ENCODE measurements around the gene HES1.
"Not testable (repeated sequence)": the region's sequence is repeated elsewhere in the genome, so short reads cannot be mapped to it uniquely, and the experiment has no call there.

The HES1 gene, protein sequence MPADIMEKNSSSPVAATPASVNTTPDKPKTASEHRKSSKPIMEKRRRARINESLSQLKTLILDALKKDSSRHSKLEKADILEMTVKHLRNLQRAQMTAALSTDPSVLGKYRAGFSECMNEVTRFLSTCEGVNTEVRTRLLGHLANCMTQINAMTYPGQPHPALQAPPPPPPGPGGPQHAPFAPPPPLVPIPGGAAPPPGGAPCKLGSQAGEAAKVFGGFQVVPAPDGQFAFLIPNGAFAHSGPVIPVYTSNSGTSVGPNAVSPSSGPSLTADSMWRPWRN
- total RNA-seq = 1.8 to 35.2 (median 10.0) reads per million in 17 experiments

DNA sequence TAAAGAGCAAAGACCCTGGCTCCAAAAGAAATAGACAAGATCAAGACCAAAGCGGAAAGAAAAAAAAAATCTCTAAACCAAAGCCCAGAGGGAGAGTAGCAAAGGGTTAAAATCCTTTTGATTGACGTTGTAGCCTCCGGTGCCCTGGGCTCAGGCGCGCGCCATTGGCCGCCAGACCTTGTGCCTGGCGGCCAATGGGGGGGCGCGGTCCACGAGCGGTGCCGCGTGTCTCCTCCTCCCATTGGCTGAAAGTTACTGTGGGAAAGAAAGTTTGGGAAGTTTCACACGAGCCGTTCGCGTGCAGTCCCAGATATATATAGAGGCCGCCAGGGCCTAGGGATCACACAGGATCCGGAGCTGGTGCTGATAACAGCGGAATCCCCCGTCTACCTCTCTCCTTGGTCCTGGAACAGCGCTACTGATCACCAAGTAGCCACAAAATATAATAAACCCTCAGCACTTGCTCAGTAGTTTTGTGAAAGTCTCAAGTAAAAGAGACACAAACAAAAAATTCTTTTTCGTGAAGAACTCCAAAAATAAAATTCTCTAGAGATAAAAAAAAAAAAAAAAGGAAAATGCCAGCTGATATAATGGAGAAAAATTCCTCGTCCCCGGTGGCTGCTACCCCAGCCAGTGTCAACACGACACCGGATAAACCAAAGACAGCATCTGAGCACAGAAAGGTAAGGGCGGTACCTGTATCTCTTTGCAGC lies at the start of gene HES1:
Gene HES1, plus strand, starts transcription at position 343 of the 713 bp plus-strand sequence. Its CDS starts 233 bp downstream, at position 576.
- peak; percentile 94 to 96 (median 94) for DNase-seq

DNA sequence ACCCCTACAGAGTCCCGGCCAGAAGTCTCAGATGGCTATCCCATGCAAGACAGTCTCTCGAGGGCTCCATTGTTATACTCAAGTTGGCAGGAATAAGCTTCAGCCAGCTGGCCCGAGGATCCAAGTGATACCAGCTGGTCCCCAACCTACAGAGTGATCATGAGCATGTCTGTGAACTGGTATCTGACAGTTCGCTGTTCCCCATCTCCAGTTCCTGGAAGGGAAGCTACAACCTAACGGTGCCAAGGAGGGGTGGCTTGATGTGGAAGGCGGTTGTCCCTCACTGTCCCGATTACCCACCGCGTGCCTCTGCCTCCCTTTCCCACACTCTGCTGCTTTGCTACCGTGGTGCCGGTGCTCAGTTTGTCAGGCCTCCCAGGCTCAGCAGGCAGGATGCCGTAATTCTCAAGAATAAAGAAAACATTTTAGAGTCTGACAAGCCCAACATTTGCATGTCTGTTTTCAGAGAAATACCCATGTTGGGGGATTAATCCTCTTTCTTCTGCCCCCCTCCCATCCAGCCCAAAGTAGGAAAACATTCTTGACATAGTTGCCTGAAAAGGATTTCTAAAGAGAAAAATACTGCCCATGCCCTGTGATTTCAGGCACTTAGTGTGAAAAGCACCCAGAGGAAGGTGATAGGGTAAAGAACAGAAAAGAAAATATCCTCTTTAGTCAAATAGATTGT lies 49.4 kb upstream of the HES1 start:
- no peak for DNase-seq

DNA sequence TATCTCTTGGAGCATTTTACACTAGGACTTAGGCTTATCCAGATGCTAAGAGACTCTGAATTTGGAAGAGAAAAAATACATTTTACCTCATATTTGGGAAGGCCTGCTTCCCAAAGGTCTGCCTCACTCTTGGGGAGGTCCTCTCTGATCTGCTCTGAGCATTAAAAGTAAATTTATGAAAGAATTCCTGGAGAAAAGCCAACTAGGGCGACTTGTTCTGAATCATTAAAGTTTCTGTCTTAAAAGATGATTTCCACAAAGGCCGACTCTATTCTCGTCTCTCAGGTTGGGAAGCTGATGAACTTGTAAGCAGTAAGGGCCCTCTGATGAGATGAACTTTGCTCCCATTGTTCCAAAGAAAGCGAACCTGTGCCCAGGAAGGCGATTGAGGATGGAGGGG lies 48.7 kb upstream of the HES1 start:
- no peak for DNase-seq

DNA sequence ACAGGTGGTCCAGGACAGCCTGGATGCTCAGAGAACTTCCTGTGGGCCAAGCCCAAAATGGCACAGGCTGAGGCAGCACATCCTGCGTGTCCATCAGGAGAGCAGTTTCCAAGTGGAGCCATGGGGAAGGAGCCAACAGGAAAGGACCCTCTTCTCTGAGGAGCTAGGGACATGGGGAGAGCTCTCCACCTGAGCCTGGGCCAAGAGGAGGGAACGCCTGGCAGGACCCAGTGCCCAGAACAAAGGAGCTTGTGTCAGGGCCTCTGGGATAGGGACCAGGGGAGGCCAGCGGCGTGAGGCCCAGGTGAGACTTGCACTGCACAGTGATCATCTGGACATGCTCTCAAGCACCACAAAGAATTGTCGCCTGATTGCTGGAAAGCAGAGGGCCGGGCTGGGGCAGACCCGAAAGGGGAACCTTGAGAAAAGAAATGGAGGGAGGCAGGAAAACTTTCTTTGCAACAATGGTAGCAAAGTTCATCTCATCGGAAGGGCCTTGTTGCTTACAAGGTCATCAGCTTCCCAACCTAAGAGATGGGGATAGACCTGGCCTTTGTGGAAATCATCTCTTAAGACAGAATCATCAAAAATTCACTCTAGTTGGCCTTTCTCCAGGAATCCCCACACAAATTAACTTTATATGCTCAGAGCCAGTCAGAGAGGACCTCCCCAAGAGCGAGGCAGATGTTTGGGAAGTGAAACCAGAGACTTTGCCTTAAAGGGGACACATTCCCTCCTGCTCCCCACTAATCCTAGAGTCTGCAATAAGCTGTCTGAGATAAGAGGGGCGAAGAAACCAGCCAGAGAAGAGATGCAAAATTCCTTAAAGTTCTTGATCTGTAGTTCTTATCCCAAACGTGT lies 47.7 kb upstream of the HES1 start:
- DNase-seq = peak; percentile 29 to 59 (median 55)

DNA sequence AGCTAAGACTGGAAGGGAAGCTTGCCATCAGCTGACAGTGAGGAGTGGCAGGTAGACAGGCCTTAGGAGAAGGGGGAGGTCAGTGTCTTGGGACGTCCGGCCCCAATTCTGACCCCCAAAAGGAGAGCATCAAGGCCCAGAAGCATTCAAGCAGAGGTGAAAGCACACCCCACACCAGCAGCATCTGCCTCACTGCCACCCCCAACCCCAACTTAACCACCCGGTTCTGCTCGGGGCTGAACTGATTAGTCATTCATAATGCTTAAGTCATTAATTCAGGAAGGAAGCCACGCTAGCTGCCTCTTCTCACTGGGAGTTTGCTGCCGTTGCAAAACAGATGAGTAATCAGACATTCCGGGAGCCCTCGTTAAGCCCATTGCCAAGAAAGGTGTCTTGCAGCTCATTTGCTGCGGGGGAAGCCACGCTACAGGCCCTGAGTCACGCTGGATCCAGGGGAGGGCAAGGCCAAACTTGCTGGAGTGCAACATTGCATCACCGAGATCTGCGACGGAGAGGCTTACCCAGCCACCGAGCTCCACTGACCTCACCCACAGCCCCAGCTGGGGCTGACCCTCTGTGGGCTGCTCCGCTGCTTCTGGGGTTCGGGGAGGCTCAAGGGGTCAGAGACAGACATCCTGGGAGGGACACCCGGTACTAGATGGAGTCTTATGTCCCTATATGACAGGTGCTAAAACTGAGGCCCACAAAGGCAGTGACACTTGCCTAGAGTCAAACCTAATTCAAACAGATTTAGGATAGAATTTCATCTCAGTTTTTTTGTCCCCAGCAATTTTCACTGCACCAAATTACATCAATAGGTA lies 46.4 kb upstream of the HES1 start:
- DNase-seq = peak; percentile 96 to 99 (median 96)

DNA sequence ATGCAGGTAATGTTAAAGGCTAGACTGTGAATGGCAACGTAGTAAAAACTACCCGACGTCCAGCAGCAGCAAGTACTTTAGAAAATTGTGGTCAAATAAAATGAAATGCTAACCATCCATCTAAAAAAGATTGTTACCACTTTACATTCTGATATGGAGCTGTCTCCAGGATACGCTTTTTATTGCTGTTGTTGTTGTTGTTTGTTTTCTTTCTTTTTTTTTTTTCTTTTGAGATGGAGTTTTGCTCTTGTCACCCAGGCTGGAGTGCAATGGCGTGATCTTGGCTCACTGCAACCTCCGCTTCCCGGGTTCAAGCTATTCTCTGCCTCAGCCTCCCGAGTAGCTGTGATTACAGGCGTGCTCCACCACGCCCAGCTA lies 45.8 kb upstream of the HES1 start:
- not testable (repeated sequence) for DNase-seq

- no peak for DNase-seq
These were observed 45.2 kb upstream of the HES1 start for GRCh38 chr3:194090716-194091115.

- DNase-seq = no peak
These were observed 44.8 kb upstream of the HES1 start for GRCh38 chr3:194091141-194091540.

DNA sequence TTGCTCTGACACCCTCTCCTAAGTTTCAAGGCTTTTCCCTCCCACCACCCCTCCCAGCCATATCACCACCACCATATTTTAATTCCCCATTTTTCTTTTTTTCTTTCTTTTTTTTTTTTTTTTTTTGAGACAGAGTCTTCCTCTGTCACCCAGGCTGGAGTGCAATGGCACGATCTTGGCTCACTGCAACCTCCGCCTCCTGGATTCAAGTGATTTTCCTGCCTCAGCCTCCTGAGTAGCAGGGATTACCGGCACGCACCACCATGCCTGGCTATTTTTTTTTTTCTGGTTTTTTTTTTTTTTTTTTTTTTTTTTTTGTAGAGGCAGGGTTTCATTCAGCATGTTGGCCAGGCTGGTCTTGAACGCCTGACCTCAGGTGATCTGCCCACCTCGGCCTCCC lies 44.1 kb upstream of the HES1 start:
- DNase-seq = not testable (repeated sequence)

DNA sequence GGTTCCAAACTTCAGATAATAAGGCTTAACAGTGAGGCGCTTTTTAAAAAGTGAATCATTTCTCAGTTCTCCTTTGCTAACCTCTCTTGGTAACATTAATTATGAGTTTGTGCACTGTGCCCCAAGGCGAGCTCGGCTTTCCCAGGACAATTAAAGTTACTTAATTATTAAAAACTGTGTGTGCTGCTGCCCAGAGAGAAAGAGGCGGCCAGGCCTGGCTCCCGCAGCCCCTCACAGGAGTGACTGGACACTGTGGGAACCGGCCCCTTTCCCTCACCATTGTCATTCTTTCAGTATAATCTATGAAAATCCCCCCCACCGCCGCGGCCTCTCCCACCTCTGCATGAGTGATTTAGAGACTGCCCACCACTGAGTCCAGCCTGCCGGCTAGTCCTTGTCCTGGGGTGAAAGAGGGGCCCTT lies 43.1 kb upstream of the HES1 start:
- DNase-seq = no peak

DNA sequence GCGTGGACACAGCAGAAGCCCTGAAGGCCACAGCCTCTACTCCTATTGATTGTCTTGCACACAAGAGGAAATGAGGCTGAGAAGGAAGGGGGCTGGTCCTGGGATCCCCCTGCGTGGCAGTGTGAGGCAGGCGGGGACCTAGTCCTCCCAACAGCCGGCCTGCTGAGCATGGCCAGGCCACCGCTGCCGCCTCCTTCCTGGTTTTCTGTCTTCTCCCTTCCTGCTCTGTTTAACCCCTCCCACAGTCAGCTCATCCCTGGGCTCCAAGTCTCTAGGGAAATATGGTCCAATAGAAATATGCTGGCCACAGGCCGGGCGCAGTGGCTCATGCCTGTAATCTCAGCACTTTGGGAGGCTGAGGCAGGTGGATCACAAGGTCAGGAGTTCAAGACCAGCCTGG lies 42.1 kb upstream of the HES1 start:
- no peak for DNase-seq

DNA sequence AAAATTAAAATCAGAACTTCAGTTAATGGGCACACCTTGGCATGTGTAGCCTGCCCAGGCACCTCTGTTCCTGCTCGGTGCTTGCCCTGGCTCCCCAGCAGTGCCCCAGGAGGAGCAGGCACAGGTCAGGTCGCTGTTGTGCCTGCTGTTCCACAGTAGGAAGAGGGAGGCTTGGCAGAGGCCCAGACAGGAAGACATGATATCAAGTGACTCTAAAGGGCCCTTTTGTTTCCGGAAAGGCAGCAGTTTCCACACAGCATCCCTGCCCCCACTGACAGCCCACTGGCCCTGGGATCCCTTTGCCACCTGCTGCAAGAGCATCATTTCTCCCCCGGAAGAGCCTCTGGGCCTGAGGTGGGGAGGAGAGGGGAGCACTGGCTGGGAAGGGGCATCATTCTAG lies 40.5 kb upstream of the HES1 start:
- peak in 3 of 4 experiments; percentile 43 to 53 (median 46) for DNase-seq

- DNase-seq = no peak
These were observed 40.0 kb upstream of the HES1 start for GRCh38 chr3:194095902-194096301.

DNA sequence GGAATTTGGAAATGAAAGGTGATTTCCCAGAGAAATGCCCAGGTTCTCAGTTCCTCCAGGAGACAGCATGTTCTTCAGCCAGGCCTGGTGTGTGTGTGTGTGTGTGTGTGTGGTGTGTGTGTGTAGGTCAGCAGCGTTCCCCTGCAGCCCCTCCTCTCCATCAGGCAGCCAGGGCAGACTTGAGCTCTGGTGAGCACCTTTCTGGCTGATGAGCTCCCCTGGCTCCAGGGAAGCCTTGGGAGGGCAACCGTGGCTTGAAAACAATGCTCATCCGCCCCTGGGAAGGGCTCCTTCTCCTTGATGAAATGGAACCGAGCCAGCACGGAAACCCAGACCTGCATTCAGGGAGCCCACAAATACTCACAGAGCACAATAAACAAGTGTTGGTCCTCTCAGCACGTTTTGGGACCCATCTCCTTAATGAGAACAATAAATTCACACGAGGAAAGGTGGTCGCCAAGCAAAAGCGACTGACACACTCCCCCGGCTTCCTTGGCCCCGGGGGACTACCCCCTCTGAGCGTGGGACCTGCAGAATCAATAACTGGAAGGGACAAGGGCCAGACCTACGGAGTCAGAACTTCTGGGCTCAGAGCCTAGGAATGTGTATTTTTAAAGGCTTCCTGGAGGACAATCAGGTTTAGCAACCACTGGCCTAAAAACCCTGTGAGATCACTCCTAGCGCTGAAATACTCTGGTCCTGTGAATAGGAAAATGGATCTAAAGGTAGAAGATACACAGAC lies 38.6 kb upstream of the HES1 start:
- DNase-seq = no peak

DNA sequence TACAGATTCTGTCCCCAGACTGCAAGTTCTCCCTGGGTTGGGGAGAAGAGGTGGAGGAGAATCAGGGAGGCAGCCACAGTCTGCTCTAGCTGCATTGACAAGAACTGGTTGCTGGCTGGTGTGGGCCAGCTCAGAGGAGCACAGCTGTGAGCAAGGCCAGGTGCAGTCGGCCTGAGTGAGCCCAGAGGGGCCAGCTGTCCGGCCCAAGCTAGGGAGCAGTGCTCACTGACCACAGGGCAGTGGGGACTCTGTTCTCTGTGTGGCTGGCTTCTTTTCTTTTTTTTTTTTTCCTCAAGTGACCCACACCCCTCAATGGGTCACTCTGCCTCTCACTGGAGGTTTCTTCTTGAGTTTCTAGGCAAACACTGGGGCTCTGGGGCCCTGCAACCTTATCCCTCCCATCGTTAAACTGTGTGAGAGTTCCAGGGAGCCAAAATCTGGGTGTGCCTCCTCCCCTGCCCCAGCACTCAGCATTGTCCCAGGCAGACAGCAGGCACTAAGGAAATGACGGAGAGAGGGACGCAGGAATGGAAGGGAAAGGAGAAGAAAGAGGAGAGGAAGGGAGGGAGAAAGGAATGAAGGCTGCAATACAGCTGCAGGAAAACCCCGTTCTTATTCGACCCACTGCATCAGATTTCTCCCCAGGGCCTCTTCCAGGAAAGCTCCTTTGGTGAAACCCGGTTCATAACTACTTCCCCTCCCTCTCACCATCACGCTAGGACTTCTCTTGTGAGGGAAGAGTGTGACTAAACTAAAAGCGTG lies 37.7 kb upstream of the HES1 start:
- DNase-seq = peak; percentile 43 to 71 (median 62)

- DNase-seq = no peak
These were observed 37.1 kb upstream of the HES1 start for GRCh38 chr3:194098843-194099183.

- peak in 1 of 4 experiments; percentile 22 for DNase-seq
These were observed 36.7 kb upstream of the HES1 start for GRCh38 chr3:194099215-194099614.

DNA sequence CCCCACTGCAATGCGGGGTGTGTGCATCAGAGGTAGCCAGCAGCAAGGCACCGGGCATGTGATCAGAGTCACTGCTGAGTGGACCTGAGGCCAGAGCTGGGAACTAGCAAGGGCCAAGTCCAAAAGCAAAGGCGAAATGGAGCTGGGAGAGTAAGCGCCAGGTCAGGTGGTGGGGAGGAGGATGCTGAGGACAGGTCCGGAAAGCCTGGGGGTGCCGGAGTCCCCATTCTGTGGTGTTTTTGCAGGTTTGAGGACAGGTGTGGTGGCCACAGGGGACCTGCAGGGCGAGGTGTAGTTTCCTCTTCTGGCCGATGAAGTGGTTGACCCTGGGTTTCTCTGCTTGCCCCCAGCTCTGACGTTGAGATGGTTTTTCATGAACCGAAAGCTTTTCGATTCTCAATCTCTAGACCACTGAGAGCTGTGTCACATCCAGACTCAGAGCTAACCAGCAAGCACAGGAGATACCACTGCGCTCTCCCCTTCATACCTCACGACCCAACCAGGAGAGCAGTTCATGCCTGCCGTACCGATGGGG lies 35.0 kb upstream of the HES1 start:
- no peak for DNase-seq

- no peak for DNase-seq
These were observed 34.1 kb upstream of the HES1 start for GRCh38 chr3:194101592-194102432.

Measured in suppressor macrophage (primary cell).